ENCODE results near the gene TBC1D4. TPM values are rescaled to one million over a fixed set of nuclear protein-coding genes. Genes with fewer than 3 reads are reported as not detected.

The TBC1D4 gene
- total and polyA plus RNA-seq, 10 donors: 10.1 to 67.0 (median 21.6) TPM

DNA sequence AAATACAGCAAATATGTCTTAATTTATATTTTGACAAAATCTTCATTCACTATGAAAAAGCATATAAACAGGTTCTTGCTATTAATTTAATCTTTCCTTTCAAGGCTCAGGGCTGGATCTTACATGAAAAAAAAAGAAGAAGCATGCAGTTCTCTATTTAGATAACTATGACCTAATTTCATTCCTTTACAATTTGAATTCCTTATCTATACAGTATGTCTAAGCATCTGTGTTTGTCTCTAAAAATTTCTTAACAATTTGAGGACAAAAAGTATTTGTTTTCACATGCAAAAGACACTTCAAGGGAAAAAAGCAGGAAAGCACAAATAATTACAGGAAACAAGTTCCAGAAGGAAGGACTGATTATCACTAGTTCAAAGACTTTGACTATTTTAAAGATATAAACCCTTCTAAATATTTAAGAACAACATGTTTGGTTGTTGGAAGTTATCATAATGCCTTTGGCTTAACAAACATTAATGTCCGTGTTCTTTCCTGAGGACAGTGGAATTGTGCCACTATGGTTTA, 157.5 kb downstream of the TBC1D4 start:
- Histone ChIP-seq H3K4me3 (peak overlapping the region in 3 of 8 donors; percentile 3 to 65 (median 42)), H3K27me3 (replicated peaks in 1 of 7) (no peaks in the 10 kb centered on the region), H3K9me3 (no peaks in the 10 kb centered on the region), H3K4me1 (peaks cover 3 to 29% (median 13%) of the 10 kb centered on the region in 6 donors), H3K36me3 (no peaks in the 10 kb centered on the region), H3K27ac (peak overlapping the region in 7 of 8 donors; percentile 26 to 88 (median 87))
- intact Hi-C loops (cut with DNase I; ENCODE audit: low total_unique reads): no loop called here
- 41 to 72% (median 62%) methylated on average over 1 of the region's 1 CpG for WGBS, 5 donors
- no peak for TF ChIP-seq POLR2A (IDR thresholded peaks at IDR 0.05)
- no peak for TF ChIP-seq POLR2AphosphoS5 (IDR thresholded peaks at IDR 0.05)
- TF ChIP-seq, protein P1, sequence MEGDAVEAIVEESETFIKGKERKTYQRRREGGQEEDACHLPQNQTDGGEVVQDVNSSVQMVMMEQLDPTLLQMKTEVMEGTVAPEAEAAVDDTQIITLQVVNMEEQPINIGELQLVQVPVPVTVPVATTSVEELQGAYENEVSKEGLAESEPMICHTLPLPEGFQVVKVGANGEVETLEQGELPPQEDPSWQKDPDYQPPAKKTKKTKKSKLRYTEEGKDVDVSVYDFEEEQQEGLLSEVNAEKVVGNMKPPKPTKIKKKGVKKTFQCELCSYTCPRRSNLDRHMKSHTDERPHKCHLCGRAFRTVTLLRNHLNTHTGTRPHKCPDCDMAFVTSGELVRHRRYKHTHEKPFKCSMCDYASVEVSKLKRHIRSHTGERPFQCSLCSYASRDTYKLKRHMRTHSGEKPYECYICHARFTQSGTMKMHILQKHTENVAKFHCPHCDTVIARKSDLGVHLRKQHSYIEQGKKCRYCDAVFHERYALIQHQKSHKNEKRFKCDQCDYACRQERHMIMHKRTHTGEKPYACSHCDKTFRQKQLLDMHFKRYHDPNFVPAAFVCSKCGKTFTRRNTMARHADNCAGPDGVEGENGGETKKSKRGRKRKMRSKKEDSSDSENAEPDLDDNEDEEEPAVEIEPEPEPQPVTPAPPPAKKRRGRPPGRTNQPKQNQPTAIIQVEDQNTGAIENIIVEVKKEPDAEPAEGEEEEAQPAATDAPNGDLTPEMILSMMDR (IDR thresholded peaks at IDR 0.05 in 8 of 11, conservative IDR thresholded peaks at IDR 0.05 in 3 of 11): no peak
- DNase-seq: no peak

DNA sequence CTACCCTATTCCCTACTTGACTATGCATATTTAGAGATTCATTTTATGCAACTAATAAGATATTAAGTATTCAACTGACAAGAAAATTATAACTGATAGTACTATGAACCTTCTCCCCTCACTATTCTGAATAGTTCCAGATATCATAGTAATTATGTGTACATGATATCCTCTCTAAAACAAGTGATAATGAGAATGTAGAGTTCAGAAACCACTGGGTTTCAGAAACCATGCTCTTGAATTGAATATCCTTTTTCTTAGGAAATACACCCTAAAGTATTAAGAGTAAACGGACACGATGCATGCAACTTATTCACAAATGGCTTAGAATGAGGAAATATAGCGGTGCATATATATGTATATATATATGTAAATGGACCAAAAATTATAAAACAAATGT, 160.9 kb downstream of the TBC1D4 start:
- 83 to 97% (median 89%) methylated on average over 3 of the region's 3 CpGs for WGBS, 5 donors
- no peak overlapping the region for H3K4me3 ChIP-seq
- H3K36me3 ChIP-seq: no peaks in the 10 kb centered on the region
- no peak for DNase-seq
- no peaks in the 10 kb centered on the region for H3K9me3 ChIP-seq
- H3K27me3 ChIP-seq (replicated peaks in 1 of 7): no peaks in the 10 kb centered on the region
- H3K27ac ChIP-seq: no peak overlapping the region
- TF ChIP-seq, protein P1 (IDR thresholded peaks at IDR 0.05 in 8 of 11, conservative IDR thresholded peaks at IDR 0.05 in 3 of 11): no peak
- TF ChIP-seq POLR2A (IDR thresholded peaks at IDR 0.05) (no peak), POLR2AphosphoS5 (IDR thresholded peaks at IDR 0.05) (no peak)
- intact Hi-C loops (cut with DNase I; ENCODE audit: low total_unique reads): no loop called here
- H3K4me1 ChIP-seq: peaks cover 0 to 37% (median 9%) of the 10 kb centered on the region in 6 donors

DNA sequence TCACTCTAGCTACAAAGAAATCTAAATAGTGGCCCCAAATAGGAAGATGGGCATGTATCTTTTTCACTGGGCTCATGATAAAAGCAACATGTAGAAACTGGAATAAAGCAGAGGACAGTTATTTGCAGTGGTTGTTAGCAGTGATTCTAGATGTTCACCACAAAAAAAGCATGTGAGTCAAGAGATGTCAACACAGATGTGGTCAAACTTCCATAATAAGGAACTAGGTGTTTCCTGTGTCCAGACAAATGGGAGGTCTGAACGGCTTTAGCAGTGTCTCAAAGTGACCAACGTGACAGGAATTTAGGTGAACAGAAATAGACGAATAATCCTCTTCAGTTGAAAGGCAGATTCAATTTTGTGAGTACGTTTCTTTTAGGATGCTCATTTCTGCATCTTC, 162.7 kb downstream of the TBC1D4 start:
- H3K36me3 ChIP-seq: no peaks in the 10 kb centered on the region
- intact Hi-C loops (cut with DNase I; ENCODE audit: low total_unique reads): no loop called here
- TF ChIP-seq, protein P1 (IDR thresholded peaks at IDR 0.05 in 8 of 11, conservative IDR thresholded peaks at IDR 0.05 in 3 of 11): no peak
- TF ChIP-seq POLR2A (IDR thresholded peaks at IDR 0.05) (no peak), POLR2AphosphoS5 (IDR thresholded peaks at IDR 0.05) (no peak)
- no peak for DNase-seq
- peaks cover 0 to 29% (median 8%) of the 10 kb centered on the region in 6 donors for H3K4me1 ChIP-seq
- H3K27ac ChIP-seq: no peak overlapping the region
- no peaks in the 10 kb centered on the region for H3K9me3 ChIP-seq
- 61 to 82% (median 67%) methylated on average over 4 of the region's 4 CpGs for WGBS, 5 donors
- H3K4me3 ChIP-seq: no peak overlapping the region
- no peaks in the 10 kb centered on the region for H3K27me3 ChIP-seq (replicated peaks in 1 of 7)

DNA sequence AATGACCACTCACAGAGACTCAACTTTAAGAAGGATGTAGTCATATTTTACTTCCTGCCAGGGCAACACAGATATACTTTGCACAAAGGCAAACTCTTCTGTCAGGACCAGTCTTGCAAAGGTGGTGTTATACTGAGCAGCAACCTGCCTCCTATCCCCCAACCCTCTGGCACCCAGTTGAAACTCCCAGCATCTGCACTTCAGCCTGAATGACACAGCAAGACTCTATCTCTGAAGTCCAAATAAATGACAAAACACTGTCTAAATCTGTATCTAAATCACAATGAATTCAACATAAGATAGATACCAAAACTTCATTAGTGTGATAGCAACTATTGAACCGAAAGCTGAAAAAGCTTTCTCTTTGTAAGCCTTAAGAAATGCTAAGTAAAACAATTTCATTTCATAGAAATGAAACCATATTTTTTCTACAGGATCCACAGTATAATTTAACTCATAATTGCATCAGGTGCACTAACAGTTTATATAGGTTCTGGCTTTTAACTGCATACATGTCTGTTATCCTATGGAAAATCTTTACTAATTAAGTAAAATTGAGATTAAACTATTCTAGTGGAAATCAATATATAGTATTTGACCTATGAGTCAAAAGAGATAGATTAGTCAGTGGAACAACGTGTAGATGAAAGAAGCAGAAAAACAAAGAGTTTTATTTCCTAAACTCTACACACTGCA, 163.7 kb downstream of the TBC1D4 start:
- H3K36me3 ChIP-seq: no peaks in the 10 kb centered on the region
- TF ChIP-seq, protein P1 (IDR thresholded peaks at IDR 0.05 in 8 of 11, conservative IDR thresholded peaks at IDR 0.05 in 3 of 11): no peak
- no peak for TF ChIP-seq POLR2A (IDR thresholded peaks at IDR 0.05)
- intact Hi-C loops (cut with DNase I; ENCODE audit: low total_unique reads): no loop called here
- no peaks in the 10 kb centered on the region for H3K27me3 ChIP-seq (replicated peaks in 1 of 7)
- H3K4me1 ChIP-seq: peaks cover 0 to 29% (median 8%) of the 10 kb centered on the region in 6 donors
- DNase-seq: no peak
- peak overlapping the region in 1 of 8 donors; percentile 24 for H3K27ac ChIP-seq
- 71 to 83% (median 81%) methylated on average over 2 of the region's 2 CpGs for WGBS, 5 donors
- no peaks in the 10 kb centered on the region for H3K9me3 ChIP-seq
- no peak overlapping the region for H3K4me3 ChIP-seq
